Ovary (tissue), 3 donors: Measurements from ENCODE around the gene RNF208.
"Not testable (repeated sequence)": the region's sequence is repeated elsewhere in the genome, so short reads cannot be mapped to it uniquely, and the experiment has no call there.

Experiments
- CTCF ChIP-seq, 3 donors: fragments of 450-650 bp in 2 of 3; fragments of 200-600 bp in 1 of 3; IDR thresholded peaks; one replicate each; pipeline versions ENCODE4 v1.5.1 to v1.8.0; 2016 to 2022; ENCODE audit warnings: antibody characterized with exemption in 3 of 3, mild to moderate bottlenecking in 1 of 3
- POLR2A ChIP-seq: fragments of 450-650 bp; IDR thresholded peaks from one replicate; pipeline ENCODE4 v1.6.1; 2017; ENCODE audit warnings: antibody characterized with exemption, mild to moderate bottlenecking, moderate library complexity
- donor health status: DM: no; HTN: no; CAD: no.

GRCh38 chr9:137243266-137243625 lies 21.2 kb upstream of the RNF208 start:
- not testable (repeated sequence) for TF ChIP-seq CTCF (IDR thresholded peaks at IDR 0.05); POLR2A
